ENCODE measurements around the gene ASL.
"Not testable (repeated sequence)": the region's sequence is repeated elsewhere in the genome, so short reads cannot be mapped to it uniquely, and the experiment has no call there.

Gene ASL

DNA sequence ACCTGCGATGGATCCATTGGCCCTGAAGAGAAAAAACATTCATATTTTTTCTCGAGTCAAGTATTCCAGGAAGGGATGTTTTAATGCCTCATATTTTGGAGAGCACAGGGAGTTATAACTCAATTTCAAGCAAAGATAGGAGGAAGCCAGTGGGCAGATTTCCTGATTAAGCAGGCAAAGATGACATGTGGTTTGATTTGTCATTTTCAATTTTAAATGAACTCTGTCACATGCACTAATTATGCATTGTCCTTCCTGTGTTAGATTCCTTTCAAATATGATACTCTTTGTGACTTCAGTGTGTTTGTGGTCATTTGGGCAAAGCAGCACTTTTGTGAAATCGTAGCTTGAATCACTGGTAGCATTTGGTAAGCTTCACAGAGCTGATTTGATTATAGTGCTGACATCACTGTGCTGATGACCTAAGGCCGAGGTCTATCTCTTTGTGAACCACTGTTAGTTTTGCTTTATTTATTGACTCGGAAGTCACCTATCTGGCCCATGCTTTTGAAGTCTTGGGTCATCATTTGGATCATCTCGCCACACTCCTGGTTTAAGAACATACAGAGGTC lies 50.2 kb downstream of the ASL start:
- H3K36me3 ChIP-seq (ENCODE audit: control insufficient read depth, insufficient read depth, low read length, severe bottlenecking); H3K9ac ChIP-seq (ENCODE audit: low read length); DNase-seq (ENCODE audit: low read depth); H3K9me3 ChIP-seq (ENCODE audit: control insufficient read depth, low read length); H3K27me3 ChIP-seq (replicated peaks; ENCODE audit: control insufficient read depth, insufficient read depth, low read length); H3K4me3 ChIP-seq (ENCODE audit: low read length): not testable (repeated sequence)
- H3K4me1 ChIP-seq (ENCODE audit: control insufficient read depth, insufficient read depth, low read length): peaks cover 22% of the 10 kb centered on the region

DNA sequence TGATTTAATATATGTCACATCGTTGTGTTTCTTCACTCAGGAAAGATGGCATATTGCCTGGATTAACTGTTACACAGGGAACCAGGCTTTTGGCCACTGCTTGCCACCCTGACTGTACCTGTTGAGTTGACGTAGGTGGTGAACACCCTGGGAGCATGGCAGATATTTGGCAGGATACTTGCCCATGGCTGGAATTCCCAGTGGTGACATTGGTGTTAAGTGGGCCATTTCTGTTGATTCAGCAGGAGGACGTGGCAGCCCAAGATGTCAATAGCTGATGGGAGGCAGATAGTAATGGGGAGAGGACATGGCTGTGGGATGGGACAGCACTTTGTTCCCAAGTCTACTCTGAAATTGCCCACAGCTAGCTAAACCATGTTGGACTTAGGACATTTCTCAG lies 51.6 kb downstream of the ASL start:
- Histone ChIP-seq H3K4me1 (ENCODE audit: control insufficient read depth, insufficient read depth, low read length) (peaks cover 22% of the 10 kb centered on the region), H3K36me3 (ENCODE audit: control insufficient read depth, insufficient read depth, low read length, severe bottlenecking) (peaks cover 20% of the 10 kb centered on the region)
- H3K9me3 ChIP-seq (ENCODE audit: control insufficient read depth, low read length); H3K4me3 ChIP-seq (ENCODE audit: low read length); H3K9ac ChIP-seq (ENCODE audit: low read length); DNase-seq (ENCODE audit: low read depth); H3K27me3 ChIP-seq (replicated peaks; ENCODE audit: control insufficient read depth, insufficient read depth, low read length): not testable (repeated sequence)

DNA sequence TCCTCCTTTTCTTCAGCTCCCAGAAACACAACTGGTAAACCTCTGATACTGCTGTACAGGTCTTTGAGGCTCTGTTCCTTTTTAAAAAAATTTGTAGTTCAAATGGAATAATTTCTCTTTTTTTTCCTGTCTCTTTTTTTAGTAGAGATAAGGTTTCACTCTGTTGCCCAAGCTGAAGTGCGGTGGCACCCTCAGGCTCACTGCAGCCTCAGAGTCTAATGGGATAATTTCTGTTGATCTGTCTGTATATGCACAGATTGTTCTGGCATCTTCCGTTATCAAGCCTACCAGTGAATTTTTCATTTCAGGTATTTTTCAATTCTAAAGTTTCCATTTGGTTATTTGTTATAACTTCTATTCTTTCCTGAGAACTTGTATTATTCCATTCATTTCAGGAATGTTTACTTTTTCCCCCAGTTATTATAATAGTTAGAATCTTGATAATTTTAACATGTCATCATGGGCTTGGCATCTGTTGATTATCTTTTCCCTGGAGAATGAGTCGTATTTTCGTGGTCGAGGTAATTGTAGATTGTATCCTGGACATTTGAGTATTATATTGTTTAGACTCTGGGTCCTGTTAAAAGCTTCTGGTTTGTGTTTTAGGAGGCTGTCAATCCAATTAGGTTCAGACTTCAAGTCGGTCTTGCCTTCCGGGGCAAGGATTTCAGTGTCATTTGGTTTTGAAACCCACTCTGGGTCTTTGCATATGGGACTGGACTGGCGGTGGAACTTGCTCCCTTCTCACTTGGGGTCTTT lies 63.6 kb downstream of the ASL start:
- Histone ChIP-seq H3K4me3 (ENCODE audit: low read length) (no peak overlapping the region), H3K9ac (ENCODE audit: low read length) (no peak overlapping the region), H3K4me1 (ENCODE audit: control insufficient read depth, insufficient read depth, low read length) (peaks cover 30% of the 10 kb centered on the region), H3K36me3 (ENCODE audit: control insufficient read depth, insufficient read depth, low read length, severe bottlenecking) (peaks cover 60% of the 10 kb centered on the region), H3K27me3 (replicated peaks; ENCODE audit: control insufficient read depth, insufficient read depth, low read length) (no peaks in the 10 kb centered on the region), H3K9me3 (ENCODE audit: control insufficient read depth, low read length) (no peaks in the 10 kb centered on the region)
- peak; percentile 48 for DNase-seq (ENCODE audit: low read depth)

DNA sequence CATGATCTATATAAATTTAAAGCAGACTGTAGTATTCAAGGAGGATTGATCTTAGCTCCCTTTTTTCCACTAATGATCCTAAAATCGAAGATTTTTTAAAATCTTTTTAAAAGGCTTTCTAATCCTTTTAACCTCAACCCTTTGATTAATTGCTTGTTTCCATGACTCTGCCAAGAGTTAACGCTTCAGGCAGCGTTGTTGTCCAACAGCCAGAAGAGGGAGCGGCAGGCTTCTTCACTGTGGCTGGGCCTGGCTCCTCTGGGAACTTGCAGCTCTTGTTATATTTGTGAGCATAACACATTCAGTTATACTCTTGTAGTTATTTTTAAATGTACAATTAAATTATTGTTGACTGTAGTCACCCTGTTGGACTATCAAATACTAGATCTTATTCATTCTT lies 65.3 kb downstream of the ASL start:
- Histone ChIP-seq H3K4me1 (ENCODE audit: control insufficient read depth, insufficient read depth, low read length) (peaks cover 37% of the 10 kb centered on the region), H3K9me3 (ENCODE audit: control insufficient read depth, low read length) (no peaks in the 10 kb centered on the region), H3K27me3 (replicated peaks; ENCODE audit: control insufficient read depth, insufficient read depth, low read length) (no peaks in the 10 kb centered on the region), H3K4me3 (ENCODE audit: low read length) (no peak overlapping the region), H3K9ac (ENCODE audit: low read length) (peak overlapping the region; percentile 64), H3K36me3 (ENCODE audit: control insufficient read depth, insufficient read depth, low read length, severe bottlenecking) (peaks cover 48% of the 10 kb centered on the region)
- DNase-seq (ENCODE audit: low read depth): peak; percentile 77

DNA sequence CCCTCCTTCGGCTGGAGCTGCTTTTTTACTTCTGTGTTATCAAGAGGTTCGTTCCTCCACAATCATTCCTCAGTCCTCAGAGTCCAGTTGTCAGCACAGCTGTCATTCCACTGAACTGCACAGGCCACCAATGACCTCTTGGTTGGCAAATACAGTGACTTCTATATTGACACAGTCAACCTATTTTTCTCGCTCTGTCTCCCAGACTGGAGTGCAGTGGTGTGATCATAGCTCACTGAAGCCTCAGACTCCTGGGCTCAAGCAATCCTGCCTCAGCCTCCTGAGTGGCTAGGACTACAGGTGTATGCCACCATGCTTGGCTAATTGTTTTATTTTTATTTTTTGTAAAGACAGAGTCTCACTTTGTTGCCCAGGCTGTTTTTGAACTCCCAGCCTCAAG lies 66.7 kb downstream of the ASL start:
- no peak overlapping the region for H3K4me3 ChIP-seq (ENCODE audit: low read length)
- H3K27me3 ChIP-seq (replicated peaks; ENCODE audit: control insufficient read depth, insufficient read depth, low read length): no peaks in the 10 kb centered on the region
- H3K36me3 ChIP-seq (ENCODE audit: control insufficient read depth, insufficient read depth, low read length, severe bottlenecking): peaks cover 37% of the 10 kb centered on the region
- peaks cover 51% of the 10 kb centered on the region for H3K4me1 ChIP-seq (ENCODE audit: control insufficient read depth, insufficient read depth, low read length)
- H3K9ac ChIP-seq (ENCODE audit: low read length): no peak overlapping the region
- no peak for DNase-seq (ENCODE audit: low read depth)
- H3K9me3 ChIP-seq (ENCODE audit: control insufficient read depth, low read length): no peaks in the 10 kb centered on the region

DNA sequence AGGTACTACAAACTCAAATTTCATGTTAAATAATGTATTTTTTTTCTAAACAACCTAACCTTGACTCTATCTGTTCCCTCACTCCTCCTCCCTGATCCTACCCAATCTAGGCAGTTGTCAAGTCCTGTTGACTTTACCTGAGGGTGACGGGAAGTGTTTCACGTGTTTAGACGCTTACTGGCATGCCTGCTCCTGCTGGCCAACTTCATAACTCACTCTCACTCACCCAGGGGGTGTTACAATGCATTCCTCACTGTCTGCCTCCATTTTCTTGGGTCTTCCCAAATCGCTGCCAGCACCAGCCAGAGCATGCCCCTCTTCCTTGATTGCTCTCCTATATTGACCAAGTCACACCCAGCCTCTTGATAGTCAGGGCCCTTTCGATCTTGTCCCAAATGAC lies 67.4 kb downstream of the ASL start:
- Histone ChIP-seq H3K9me3 (ENCODE audit: control insufficient read depth, low read length) (no peaks in the 10 kb centered on the region), H3K4me3 (ENCODE audit: low read length) (no peak overlapping the region), H3K36me3 (ENCODE audit: control insufficient read depth, insufficient read depth, low read length, severe bottlenecking) (peaks cover 30% of the 10 kb centered on the region), H3K4me1 (ENCODE audit: control insufficient read depth, insufficient read depth, low read length) (peaks cover 53% of the 10 kb centered on the region), H3K9ac (ENCODE audit: low read length) (no peak overlapping the region), H3K27me3 (replicated peaks; ENCODE audit: control insufficient read depth, insufficient read depth, low read length) (no peaks in the 10 kb centered on the region)
- no peak for DNase-seq (ENCODE audit: low read depth)
